ENCODE results near the gene CDC42BPB. TPM values are rescaled to one million over a fixed set of nuclear protein-coding genes. Genes with fewer than 3 reads are reported as not detected.
"Not testable (repeated sequence)": the region's sequence is repeated elsewhere in the genome, so short reads cannot be mapped to it uniquely, and the experiment has no call there.

CDC42BPB gene
- total RNA-seq, 4 donors from 2014 or later, result 145 to 255 (median 197) TPM

GRCh38 chr14:102927346-102927877 is 129.9 kb downstream of the CDC42BPB start:
- peak overlapping the region; percentile 44 to 69 (median 60) for H3K4me3 ChIP-seq
- TF ChIP-seq CTCF (IDR thresholded peaks at IDR 0.05) (no peak), POLR2A (IDR thresholded peaks at IDR 0.05) (peak; percentile 86 to 97)
- peaks cover 0 to 30% of the 10 kb centered on the region in 2 donors for H3K27me3 ChIP-seq
- H3K36me3 ChIP-seq, result peaks cover 0 to 5% (median 0%) of the 10 kb centered on the region in 3 donors
- no peaks in the 10 kb centered on the region for H3K9me3 ChIP-seq
- peak overlapping the region; percentile 59 to 97 (median 92) for H3K27ac ChIP-seq
- peaks cover 0 to 56% (median 39%) of the 10 kb centered on the region in 4 donors for H3K4me1 ChIP-seq
- peak in 2 of 3 donors; percentile 93 for DNase-seq

GRCh38 chr14:102926840-102927239 is 130.5 kb downstream of the CDC42BPB start:
- Histone ChIP-seq H3K27me3 (peaks cover 0 to 32% of the 10 kb centered on the region in 2 donors), H3K4me1 (peaks cover 0 to 56% (median 39%) of the 10 kb centered on the region in 4 donors), H3K27ac (peak overlapping the region in 3 of 4 donors; percentile 86 to 97 (median 97))

GRCh38 chr14:102926104-102926503 is 131.2 kb downstream of the CDC42BPB start:
- TF ChIP-seq CTCF (IDR thresholded peaks at IDR 0.05) (no peak), POLR2A (IDR thresholded peaks at IDR 0.05) (no peak)
- Histone ChIP-seq H3K9me3 (no peaks in the 10 kb centered on the region), H3K27me3 (peaks cover 0 to 32% of the 10 kb centered on the region in 2 donors), H3K4me1 (peaks cover 0 to 55% (median 39%) of the 10 kb centered on the region in 4 donors), H3K4me3 (no peak overlapping the region), H3K27ac (peak overlapping the region in 1 of 4 donors; percentile 97), H3K36me3 (no peaks in the 10 kb centered on the region)
- DNase-seq, result no peak

More at GRCh38 chr14:102926840-102927239, 130.5 kb downstream of the CDC42BPB start:
- not testable (repeated sequence) for H3K9me3 ChIP-seq, DNase-seq, H3K36me3 ChIP-seq
- peak overlapping the region in 1 of 4 donors; percentile 8 for H3K4me3 ChIP-seq

- H3K27me3 ChIP-seq, result peaks cover 0 to 32% of the 10 kb centered on the region in 2 donors
- no peak for TF ChIP-seq CTCF (IDR thresholded peaks at IDR 0.05)
- TF ChIP-seq POLR2A (IDR thresholded peaks at IDR 0.05), result no peak
Observed at GRCh38 chr14:102925646-102926045, 131.7 kb downstream of the CDC42BPB start.

GRCh38 chr14:102924632-102925588 is 132.4 kb downstream of the CDC42BPB start:
- TF ChIP-seq CTCF (IDR thresholded peaks at IDR 0.05) (no peak), POLR2A (IDR thresholded peaks at IDR 0.05) (no peak)
- Histone ChIP-seq H3K36me3 (no peaks in the 10 kb centered on the region), H3K27me3 (peaks cover 0 to 24% of the 10 kb centered on the region in 2 donors), H3K4me1 (peaks cover 0 to 44% (median 30%) of the 10 kb centered on the region in 4 donors), H3K4me3 (peak overlapping the region in 2 of 4 donors; percentile 68 to 70), H3K9me3 (no peaks in the 10 kb centered on the region), H3K27ac (peak overlapping the region in 1 of 4 donors; percentile 93)
- DNase-seq, result no peak

More at GRCh38 chr14:102925646-102926045, 131.7 kb downstream of the CDC42BPB start:
- DNase-seq, result no peak
- Histone ChIP-seq H3K9me3 (no peaks in the 10 kb centered on the region), H3K4me1 (peaks cover 0 to 51% (median 37%) of the 10 kb centered on the region in 4 donors), H3K36me3 (no peaks in the 10 kb centered on the region), H3K4me3 (no peak overlapping the region), H3K27ac (peak overlapping the region in 1 of 4 donors; percentile 21)

All from Peyer's patch (tissue), 4 donors.